Breast epithelium (tissue), 3 donors: ENCODE measurements around the gene SLC2A10.

ENCODE experiments used
- POLR2A ChIP-seq: fragments of 450-650 bp; IDR thresholded peaks from one replicate; pipeline ENCODE4 v1.6.1; 2016; ENCODE audit warnings: antibody characterized with exemption, mild to moderate bottlenecking, moderate library complexity
- POLR2AphosphoS5 ChIP-seq, 3 donors: sonication (generic); formaldehyde crosslinking; IDR thresholded peaks; one replicate each; pipeline ENCODE4 v1.6.1; 2017; ENCODE audit warnings: antibody characterized with exemption in 3 of 3
- TF ChIP-seq, protein P1 (sequence below), 3 donors: fragments of 450-650 bp; IDR thresholded peaks; one replicate each; pipeline ENCODE4 v1.5.1; 2016 to 2017; ENCODE audit warnings: antibody characterized with exemption in 3 of 3, mild to moderate bottlenecking in 3 of 3, moderate library complexity in 3 of 3

DNA sequence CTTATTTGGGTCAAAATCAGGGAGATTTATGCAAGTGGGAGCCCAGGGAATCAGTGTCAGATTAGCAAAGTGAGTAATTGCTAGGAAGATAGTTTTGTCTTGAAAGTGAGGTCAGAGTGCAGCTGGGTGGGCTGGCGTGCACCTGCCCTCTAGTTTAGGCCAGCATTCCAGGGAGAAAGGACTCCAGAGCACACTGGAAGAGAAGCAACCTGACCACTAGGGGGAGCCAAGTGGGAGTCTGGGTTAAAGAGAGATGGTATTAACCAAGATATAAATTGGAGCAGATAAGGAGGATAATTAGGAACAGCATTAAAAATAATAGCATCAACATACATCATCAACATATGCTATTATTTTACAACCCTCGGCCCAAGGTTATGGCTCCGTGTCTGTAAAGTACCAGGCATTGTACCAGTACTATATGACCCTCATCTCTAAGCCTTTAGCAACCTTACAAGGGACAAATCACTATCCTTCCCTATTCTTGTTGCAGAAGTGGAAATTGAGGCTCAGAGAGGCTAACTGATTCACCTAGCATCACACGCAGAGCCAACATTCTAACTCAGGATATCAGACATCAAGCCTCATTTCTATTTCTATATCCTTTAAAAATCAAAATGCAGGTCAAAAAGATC is 57.8 kb downstream of the SLC2A10 start:
- TF ChIP-seq POLR2AphosphoS5 (IDR thresholded peaks at IDR 0.05) (no peak), POLR2A (no peak)
- TF ChIP-seq, protein P1, sequence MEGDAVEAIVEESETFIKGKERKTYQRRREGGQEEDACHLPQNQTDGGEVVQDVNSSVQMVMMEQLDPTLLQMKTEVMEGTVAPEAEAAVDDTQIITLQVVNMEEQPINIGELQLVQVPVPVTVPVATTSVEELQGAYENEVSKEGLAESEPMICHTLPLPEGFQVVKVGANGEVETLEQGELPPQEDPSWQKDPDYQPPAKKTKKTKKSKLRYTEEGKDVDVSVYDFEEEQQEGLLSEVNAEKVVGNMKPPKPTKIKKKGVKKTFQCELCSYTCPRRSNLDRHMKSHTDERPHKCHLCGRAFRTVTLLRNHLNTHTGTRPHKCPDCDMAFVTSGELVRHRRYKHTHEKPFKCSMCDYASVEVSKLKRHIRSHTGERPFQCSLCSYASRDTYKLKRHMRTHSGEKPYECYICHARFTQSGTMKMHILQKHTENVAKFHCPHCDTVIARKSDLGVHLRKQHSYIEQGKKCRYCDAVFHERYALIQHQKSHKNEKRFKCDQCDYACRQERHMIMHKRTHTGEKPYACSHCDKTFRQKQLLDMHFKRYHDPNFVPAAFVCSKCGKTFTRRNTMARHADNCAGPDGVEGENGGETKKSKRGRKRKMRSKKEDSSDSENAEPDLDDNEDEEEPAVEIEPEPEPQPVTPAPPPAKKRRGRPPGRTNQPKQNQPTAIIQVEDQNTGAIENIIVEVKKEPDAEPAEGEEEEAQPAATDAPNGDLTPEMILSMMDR (IDR thresholded peaks at IDR 0.05), result peak in 2 of 3 donors; percentile 31 to 37
